HG02852 (cell line): ENCODE measurements around the gene PLEKHA6.

Experiments
- ATAC-seq: cut with Tn5 transposase; IDR thresholded peaks from one replicate; pipeline ENCODE4 v1.9.1; 2021; ENCODE audit warnings: mild to moderate bottlenecking, moderate library complexity; ENCODE audit not compliant: unreplicated experiment

The PLEKHA6 gene

DNA sequence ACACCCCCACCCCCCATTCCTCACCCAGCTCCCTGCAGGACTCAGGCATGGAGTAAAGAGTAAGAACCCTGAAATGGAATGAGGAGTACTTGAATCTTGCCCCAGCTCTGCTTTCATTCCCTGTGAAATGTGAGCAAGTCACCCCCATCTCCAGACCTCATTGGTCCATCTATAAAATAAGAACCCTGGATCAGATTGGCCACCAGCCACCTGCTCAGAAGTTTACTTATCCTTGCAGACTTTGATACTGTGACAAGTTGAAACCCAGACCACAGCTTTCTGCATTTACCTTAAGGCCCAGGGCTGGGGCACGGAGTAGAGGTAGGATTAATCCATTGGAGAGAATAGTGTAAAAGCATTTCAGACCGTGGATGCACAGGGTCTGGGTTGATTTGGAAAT is 165.6 kb downstream of the PLEKHA6 start:
- no peak for ATAC-seq

DNA sequence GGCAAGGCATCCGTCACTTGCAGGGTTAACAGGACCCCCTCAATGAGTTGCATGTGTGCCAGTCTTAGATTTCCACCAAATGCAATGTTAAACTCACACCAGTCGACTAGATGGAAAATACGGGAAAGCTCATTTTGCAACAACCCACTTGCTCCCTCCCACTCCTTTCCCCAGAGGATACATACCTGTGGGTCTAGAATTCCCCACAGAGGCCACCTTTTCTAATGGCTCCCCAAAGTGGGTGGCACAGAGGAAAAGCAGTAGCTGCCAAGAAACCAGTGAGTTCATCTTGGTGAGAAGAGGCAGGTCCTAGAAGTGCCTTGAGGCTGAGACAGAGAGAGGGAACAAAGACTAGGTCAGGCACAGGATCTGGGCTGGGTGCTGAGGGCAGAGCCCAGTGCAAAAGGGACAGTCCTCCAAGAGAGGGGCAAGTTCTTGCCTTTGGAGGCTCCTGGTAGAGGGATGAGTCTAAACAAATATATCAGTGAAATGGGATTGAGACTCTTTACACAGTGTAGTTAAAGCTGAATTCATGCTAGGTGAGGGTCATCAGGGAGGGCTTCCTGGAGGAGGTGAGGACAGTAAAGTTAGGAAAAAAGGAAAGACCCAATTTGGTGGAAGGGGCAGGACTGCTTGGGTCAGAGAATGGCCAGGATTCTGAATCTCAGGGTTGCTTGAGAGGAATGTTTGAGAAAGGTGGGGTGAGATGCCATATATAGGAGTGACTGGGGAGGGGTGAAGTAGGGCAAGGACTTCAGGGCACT is 167.0 kb downstream of the PLEKHA6 start:
- no peak for ATAC-seq

DNA sequence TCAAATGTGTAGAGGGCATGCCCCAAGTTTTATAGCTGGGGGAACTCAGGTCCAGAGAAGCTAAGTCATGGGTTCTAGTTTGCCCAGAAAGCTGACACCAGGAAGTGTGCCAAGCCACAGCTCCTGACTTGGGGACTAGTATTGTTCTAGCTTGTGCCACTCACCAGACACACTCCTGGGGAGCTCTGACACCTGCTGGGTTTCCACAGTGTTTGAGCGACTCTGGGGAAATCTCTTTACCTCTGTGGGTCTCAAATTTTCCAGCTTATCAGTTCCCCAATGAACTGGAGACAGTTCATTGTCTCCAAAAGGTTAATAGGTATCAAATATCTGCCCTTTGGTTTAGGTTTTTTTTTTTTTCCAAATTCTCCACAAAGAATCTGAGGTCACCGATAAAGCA is 167.7 kb downstream of the PLEKHA6 start:
- ATAC-seq, result no peak

DNA sequence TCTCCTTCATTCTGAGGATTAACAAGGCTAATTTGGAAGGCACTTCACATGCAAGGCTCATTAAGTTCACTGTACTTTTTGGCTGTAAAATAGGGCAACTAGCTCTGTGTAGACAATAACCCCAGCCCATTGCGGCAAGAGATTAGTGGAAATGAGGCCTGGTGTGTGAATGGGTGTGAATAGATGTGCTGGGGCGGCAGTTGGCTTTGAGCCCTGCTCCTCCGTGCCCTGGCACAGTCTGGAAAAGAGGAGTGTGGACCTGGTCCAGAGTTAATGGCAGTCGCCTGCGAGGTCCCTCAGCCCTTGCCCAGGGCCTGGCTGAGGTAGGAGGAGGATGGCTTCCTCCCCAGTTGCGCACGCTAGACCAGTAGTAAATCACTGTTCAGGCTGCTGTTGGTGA is 168.3 kb downstream of the PLEKHA6 start:
- ATAC-seq, result no peak

DNA sequence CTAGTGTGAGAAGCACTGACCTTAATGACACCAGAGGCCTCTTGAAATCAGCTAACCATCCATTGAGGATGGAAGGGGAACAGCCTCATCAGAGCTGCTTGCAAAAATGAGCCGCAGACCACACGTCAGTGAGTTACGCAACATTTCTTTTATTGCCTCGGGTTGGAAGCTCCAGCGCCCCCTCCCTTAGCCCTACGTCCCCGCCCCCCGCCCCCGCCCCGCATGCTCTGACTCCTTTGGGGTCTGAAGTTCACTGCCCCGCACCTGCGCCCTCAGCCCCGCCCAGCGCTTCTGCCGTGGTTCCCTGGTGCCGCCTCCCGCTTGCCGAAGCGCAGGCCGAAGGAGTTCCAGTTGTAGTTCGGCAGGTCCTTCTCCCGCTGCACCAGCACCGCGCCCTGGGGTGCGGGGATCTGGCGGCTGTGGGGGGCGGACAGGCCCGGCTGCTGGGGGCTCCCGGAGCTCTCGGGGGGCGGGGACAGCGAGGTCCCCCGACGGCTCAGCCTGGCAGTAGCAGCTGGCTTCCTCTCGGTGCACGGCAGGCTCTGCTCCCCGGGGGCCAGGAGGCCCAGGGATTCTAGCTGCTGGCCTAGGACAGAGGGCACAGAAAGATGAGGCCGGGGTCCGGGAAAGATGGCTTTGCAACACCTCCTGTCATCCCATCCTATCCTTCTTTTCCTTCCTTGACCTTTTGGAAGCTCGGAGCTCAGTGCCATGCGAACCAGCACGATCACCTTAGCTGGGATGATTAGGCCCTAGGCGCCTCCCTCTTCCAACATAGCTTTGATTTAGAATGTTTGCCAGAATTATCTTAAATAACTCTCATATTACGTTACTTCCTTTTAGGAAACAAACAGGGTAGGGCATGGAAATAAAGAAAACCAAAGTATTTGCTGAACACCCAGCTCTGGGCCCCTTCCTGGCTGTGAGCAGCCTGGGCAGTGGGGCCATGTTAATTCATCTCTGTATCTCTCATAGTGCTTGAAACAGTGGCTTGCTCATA is 169.2 kb downstream of the PLEKHA6 start:
- ATAC-seq, result no peak

DNA sequence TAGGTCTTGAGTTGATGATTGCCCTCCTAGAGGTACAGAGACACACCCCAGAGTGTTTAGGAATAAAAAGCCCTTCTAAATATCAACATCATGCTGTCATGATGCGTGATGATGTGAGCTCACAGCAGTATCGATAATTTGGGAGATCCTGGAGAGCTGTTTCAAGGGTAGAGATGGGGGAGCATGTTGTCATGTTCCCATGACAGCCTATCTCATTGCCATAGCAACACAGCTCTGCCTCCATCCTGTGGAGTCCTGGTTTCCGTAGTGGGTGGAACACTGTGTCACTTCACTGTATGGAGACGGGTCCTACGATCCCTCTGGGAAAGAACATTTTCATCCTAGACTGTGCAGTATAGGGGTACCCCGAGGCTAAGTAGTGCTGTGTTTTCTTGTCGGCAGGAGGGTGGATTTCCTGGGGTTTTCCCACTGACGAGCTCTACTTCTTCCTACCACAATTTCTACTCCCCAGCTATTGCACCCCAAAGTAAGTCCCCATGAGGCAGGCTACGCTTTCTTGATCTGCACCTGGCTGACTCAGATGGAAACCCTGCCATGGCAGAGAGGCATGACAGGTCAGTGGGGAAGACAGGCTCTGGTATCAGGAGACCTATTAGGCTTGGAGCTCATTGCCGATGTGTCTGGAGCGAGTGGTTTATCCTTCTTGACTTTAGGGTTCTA is 170.6 kb downstream of the PLEKHA6 start:
- ATAC-seq, result no peak

DNA sequence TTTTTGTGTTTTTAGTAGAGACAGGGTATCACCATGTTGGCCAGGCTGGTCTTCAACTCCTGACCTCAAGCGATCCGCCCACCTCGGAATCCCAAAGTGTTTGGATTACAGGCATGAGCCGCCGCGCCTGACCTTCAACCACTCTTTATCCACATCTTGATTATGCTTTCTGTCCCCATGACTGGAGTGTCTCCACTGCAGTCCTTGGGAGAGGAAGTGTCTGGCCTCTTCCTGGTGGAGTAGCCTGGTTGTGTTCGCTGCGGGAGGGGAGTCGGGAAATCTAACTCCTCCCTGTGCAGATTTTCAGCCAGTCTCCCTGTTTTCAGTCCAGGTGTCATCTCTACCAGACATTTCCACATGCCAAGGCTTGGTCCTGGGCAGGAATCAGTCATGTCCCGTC is 173.1 kb downstream of the PLEKHA6 start:
- ATAC-seq, result no peak

DNA sequence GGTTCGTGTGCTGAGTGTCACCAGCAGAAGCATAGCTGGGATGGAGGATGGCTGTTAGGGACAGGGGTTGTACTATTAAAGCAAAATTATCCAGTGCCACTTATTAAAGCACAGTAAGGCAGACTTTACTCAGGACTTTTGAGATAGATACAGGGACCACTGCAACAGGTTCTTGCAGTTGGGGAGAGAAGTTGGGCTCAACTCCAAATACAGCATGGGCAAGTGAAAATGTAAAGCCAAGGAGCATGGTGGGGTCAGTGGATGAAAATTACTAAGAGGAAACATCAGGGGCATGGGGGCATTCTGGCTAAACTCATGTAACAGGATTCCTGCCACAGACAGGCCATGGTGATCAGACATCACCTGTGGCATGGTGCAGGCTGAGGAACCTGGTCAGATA is 178.6 kb downstream of the PLEKHA6 start:
- no peak for ATAC-seq

DNA sequence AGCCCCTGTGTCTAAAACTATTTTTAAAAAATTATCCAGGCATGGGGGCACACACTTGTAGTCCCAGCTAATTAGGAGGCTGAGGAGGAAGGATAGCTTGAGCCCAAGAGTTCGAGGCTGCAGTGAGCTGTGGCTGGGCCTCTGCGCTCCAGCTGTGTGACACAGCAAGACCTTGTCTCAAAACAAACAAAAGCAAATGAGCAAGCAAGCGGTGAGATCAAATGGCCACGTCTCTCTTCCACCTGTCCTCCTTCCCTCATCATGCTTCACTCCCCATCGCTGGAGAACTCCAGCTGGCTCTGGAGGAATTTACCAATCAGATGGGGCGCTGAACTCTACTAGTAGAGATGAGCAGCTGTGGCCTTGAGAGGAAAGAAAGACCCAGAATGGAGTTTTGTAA is 179.6 kb downstream of the PLEKHA6 start:
- no peak for ATAC-seq

DNA sequence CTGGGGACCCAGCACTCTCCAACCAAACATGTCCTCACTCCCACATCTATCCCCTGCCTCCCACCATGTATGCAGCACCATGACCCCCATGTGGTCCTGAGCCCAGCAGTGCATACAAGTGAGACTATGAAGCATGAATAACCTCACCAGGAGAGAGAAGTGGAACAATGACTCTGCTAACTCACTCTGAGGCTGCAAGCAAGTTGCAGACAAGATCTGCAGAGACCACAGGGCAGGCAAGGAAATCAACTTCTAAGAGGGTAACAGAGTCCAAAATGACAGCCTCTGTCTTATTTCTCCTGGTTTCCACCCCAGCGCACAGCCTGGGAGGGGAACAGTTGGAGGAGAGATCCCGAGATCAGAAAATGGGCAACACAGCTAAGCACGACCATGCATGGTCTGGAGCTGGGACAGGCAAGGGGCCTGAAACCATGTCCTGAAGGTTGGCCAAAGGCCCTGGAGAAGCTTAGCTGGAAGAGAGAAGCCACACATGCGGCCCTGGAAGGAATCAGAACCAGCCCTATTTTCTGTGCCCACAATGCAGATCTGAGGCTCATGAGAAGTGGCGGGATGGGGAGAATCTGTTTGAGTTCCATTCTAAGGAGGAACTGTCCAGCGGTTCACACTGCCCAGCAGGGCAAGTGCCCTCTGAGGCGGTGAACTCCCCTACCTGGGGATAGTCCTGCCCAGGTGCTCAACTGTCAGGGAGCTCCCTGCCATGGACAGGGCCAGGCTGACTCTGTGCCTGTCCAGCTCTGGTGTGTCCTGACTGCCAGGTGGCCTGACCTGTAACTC is 181.0 kb downstream of the PLEKHA6 start:
- no peak for ATAC-seq

DNA sequence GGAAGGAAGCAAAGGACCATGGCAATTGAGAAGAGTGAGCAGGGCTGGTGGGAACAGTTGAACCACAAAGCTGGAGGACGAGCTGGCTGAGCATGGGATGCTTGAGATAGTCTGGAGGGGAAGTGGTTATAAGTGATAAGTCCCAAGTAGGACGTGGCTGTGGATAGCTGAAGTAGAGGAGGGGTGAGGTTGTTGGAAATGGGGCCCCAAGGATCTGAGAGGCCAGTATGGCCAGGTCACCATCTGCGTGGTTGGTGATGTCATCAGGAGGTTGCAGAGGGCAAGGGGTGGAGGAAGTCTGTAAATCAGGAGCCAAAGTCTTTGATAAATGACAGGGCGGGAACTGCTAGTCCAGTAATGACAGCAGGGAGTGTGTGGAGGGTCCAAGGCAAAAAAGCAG is 182.6 kb downstream of the PLEKHA6 start:
- no peak for ATAC-seq

DNA sequence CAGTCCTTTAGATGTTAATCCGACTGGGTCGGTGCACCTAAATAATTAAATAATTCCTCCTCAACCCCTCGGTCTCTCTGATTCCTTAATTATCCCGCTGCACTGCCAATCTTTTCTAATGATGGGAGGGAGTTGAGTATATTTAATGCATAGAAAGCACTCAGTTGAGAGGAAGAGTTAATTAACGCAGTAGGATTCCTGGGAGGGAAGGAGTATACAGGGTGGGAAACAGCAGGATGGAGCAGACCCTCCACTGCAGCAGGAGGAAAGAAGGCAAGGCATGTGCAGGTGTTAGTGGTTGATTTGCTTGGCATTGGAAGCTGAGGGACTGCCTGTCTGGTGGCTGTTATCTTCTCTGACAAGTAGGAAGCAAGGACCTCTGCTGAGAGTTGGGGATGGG is 183.7 kb downstream of the PLEKHA6 start:
- ATAC-seq, result no peak

DNA sequence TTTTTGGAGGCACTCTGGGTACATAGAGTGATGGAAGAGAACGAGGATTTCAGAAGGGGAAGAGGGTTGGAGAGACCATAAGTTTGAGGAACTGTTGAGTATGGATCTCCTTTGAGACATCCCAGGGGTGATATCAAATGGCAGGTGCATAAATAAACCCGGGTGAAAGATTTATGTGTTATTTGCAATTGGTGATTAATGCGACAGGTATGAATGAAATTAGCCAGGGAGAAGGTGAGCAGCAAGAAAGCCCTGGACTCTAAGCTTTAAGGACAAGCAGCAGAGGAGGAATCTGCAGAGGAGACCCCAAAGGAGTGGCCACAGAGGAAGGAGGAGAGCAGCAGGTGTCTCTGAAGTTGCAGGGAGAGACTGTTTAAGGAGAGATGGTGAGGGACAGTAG is 184.8 kb downstream of the PLEKHA6 start:
- no peak for ATAC-seq

DNA sequence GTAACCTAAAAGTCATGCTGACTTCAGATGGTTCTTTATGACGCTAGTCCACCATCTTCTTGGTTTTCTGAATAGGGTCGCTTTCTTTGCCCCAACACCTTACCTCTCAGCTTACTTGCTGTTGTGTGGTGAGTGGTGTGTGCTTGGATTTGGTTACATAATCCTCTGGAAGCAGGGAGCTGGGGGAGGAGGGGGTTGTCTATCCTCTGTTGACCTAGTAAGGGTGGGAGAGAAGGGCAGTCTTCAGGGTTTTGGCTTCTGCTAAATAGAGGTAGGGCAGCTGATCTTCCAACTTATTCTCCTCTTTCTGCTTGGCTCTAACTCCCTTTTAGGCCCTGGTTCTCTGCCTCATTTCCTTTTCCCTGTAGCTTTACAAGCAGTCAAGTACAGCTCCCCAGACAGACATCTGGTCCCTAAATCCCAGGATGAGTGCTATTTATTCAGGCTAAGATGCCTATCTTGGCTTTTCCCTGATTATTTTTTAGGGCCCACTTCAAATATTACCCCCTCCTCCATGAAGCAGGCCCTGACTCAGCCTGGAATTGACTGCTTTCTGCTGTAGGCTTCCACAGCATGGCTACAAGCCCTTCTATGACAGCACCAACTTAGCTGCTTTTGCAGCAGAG is 187.2 kb downstream of the PLEKHA6 start:
- ATAC-seq, result no peak

DNA sequence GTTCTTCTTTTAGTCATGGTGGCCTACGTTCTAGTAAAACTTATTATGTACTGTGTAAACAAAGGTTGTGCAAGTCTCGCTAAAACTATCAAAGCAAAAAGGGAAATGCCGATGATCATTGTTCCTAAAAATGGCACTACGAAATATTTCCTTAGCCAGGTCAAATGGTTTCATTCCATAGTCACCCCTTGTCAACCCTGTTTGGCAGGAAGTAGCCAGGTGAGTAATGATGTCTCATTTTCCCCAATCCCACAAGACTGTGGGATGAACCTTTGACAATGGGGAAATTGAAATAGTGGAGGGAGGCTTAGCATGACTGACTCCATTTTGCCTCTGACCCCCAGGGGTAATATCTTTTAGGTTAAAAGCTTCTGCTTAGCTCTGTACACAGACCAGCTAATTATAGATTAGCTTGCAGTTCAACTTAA is 188.0 kb downstream of the PLEKHA6 start:
- no peak for ATAC-seq

DNA sequence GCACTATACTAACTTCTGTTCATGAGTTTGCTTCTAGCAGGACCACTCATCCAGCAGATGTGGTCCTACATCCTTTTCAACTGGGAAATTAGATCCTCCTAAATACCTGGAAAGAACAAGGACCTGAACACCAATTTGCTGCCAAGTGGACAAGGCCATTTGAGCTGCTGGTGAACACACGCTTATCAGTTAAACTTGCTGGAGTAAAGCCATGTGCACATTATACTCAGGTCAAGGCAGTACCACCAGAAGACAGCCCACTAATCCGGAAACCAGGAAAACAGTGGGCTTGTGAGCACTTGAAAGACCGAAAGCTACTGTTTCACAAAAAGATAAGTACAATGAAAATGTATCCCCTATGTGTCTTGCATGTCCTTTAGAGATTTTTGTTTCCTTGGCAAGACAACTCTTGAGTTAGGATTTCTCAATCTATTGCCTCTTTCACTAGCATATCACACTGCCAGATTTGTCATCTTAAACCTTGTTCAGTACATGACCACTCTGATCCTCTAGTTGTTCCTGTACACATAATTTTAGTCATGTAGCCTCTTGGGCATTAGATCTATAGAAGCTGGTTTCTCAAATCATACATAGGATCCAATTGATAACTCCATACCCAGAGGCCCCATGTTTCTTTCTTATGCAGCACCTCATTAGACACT is 189.1 kb downstream of the PLEKHA6 start:
- ATAC-seq, result no peak

DNA sequence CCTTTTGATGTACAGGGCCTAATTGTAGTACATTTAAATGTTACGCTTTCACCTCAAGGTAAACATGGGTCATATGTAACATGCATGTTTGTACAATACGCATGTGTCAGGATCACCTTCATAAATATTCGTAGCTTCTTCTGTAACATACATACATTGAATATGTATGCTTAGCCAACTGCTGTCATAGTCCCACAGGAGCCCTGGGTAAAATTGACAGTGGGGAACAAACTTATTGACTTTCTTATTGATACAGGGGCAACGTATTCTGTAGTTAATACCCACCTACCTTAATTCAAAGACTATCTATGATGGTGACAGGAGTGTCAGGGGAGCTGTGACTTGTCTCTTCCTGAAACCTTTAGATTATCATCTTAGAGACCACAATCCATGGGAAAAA is 189.9 kb downstream of the PLEKHA6 start:
- ATAC-seq, result no peak
